Glutamatergic neuron (in vitro differentiated cells): Measurements from ENCODE around the gene BICDL2. TPM values are rescaled to one million over a fixed set of nuclear protein-coding genes. Genes with fewer than 3 reads are reported as not detected.
A peak's percentile ranks its signal among the peaks of the same experiment; 100 is the strongest.

Experiments used
- DNase-seq: peaks from one replicate; pipeline ENCODE4 v3.0.0; 2022
- H3K27ac Mint-ChIP-seq: one replicate; pipeline ENCODE4 v1.8.0; 2020; ENCODE audit warnings: mild to moderate bottlenecking, mixed read lengths, inconsistent platforms; ENCODE audit not compliant: unreplicated experiment
- H3K27me3 Mint-ChIP-seq: one replicate; pipeline ENCODE4 v1.8.0; 2020; ENCODE audit warnings: mild to moderate bottlenecking, moderate library complexity, mixed read lengths, inconsistent platforms; ENCODE audit not compliant: unreplicated experiment
- H3K36me3 Mint-ChIP-seq: one replicate; pipeline ENCODE4 v1.8.0; 2020; ENCODE audit warnings: mild to moderate bottlenecking, mixed read lengths, inconsistent platforms; ENCODE audit not compliant: unreplicated experiment
- H3K4me1 Mint-ChIP-seq: one replicate; pipeline ENCODE4 v1.8.0; 2020; ENCODE audit warnings: mild to moderate bottlenecking, low read depth, mixed read lengths, inconsistent platforms; ENCODE audit not compliant: unreplicated experiment
- H3K4me3 Mint-ChIP-seq: one replicate; pipeline ENCODE4 v1.8.0; 2020; ENCODE audit warnings: mild to moderate bottlenecking, mixed read lengths, inconsistent platforms; ENCODE audit not compliant: unreplicated experiment
- H3K9me3 Mint-ChIP-seq: one replicate; pipeline ENCODE4 v1.8.0; 2020; ENCODE audit warnings: mild to moderate bottlenecking, moderate library complexity, mixed read lengths, inconsistent platforms; ENCODE audit not compliant: unreplicated experiment
- CTCF ChIP-seq: fragments of 200-600 bp; sonication (generic); IDR thresholded peaks from one replicate; pipeline ENCODE4 v1.5.0; 2021; ENCODE audit not compliant: partially characterized antibody, unreplicated experiment
- total RNA-seq: library from RNA; stranded (reverse); fragmentation: NEBNext Ultra II Directional; extraction: Animal tissue kit (Norgen Biotek cat#: 25700); gene quantifications from one replicate; pipeline ENCODE4 v1.2.1, GENCODE V29; 2021; ENCODE audit not compliant: unreplicated experiment

BICDL2 gene
- total RNA-seq, 1 donor from 2014 or later: not detected

DNA sequence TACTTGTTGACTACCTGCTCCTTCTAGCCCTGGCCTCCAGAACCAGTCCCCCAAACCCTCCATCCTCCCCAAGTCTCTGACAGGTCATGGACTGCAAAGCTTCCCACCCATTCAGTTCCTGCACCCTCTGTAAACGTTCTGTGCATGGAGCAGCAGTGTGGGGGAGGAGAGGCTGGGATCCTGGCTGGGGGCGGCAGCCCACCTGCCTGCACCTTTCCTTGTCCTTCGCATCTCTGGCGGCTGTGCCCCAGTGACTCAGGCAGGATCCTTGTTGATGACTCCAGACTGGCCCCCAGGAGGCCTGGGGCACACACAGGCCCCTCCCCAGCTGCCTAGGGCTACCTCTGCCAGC, 54.9 kb downstream of the BICDL2 start:
- H3K4me1 Mint-ChIP-seq: peaks cover 5% of the 10 kb centered on the region
- no peaks in the 10 kb centered on the region for H3K36me3 Mint-ChIP-seq
- H3K4me3 Mint-ChIP-seq: peak overlapping the region; percentile 68
- DNase-seq: no peak
- TF ChIP-seq CTCF: no peak
- H3K27ac Mint-ChIP-seq: peak overlapping the region; percentile 54
- peaks cover 6% of the 10 kb centered on the region for H3K27me3 Mint-ChIP-seq
- peaks cover 3% of the 10 kb centered on the region for H3K9me3 Mint-ChIP-seq

DNA sequence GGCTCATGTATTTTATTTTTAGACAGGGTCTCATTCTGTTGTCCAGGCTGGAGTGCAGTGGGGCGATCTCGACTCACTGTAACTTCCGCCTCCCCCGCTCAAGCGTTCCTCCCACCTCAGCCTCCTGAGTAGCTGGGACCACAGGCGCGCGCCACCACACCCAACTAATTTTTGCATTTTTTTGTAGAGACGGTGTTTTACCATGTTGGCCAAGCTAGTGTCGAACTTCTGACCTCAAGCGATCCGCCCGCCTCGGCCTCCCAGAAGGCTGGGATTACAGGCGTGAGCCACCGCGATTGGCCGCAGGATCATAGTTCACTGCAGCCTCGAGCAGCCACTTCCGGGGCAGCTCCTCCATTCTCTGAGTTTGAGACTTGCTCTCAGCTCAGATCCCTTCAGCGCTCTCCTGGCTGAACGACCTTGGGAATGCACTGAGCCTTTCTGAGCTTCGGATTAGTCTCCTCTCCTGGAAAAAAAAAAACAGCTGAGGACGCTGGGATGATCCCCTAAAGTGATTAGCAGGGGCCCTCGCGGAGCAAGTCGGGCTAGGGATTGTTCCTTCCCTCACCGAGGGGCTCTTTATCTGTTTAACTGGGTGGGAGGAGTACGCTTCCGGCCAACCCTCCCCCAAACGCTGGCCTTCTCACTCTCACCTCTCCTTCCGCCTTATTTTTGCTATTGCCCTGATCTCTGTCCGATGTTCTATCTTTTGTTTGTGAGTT, 55.4 kb downstream of the BICDL2 start:
- no peaks in the 10 kb centered on the region for H3K36me3 Mint-ChIP-seq
- TF ChIP-seq CTCF: no peak
- peaks cover 5% of the 10 kb centered on the region for H3K27me3 Mint-ChIP-seq
- DNase-seq: no peak
- H3K4me1 Mint-ChIP-seq: peaks cover 5% of the 10 kb centered on the region
- H3K4me3 Mint-ChIP-seq: peak overlapping the region; percentile 68
- H3K27ac Mint-ChIP-seq: peak overlapping the region; percentile 59
- H3K9me3 Mint-ChIP-seq: peaks cover 3% of the 10 kb centered on the region

- H3K36me3 Mint-ChIP-seq: no peaks in the 10 kb centered on the region
- H3K4me1 Mint-ChIP-seq: peaks cover 5% of the 10 kb centered on the region
- peaks cover 5% of the 10 kb centered on the region for H3K27me3 Mint-ChIP-seq
- DNase-seq: peak; percentile 93
- H3K9me3 Mint-ChIP-seq: peaks cover 3% of the 10 kb centered on the region
- peak within 1 kb of the TSS; percentile 59 for H3K27ac Mint-ChIP-seq
- TF ChIP-seq CTCF: no peak
- H3K4me3 Mint-ChIP-seq: peak within 1 kb of the TSS; percentile 68
Observed at GRCh38 chr16:2980227-2981176, 56.2 kb downstream of the BICDL2 start, which contains the start of gene PKMYT1. PKMYT1 (minus strand) TSS chr16:2980446; CDS start chr16:2979657, 789 bp downstream.

DNA sequence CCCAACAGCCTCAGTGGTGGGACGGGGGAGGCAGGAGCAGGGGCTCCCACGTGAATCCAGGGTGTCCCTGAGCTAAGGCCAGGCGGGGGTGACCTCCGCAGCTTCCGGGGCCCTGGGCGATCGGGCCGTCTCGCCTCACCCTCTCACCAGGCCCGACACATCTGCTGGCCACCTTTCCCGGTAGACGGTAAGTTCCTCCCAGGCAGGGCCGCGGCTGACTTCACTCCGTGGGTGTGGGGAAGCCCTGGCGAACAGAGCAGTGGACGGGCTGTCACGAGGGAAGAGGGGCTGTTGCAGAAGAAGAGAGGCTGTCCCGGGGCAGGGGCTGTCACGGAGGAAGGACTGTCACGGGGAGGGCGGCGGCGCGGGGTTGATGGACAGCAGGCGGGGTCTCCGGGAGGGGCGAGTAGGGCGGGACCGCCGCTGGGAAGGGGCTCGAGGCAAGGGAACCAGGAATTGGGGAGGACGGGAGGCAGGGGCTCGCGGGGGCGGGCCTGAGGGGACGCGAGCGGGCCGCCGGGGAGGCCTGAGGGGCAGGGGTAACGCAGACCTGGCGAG, 57.0 kb downstream of the BICDL2 start:
- TF ChIP-seq CTCF: no peak
- peaks cover 3% of the 10 kb centered on the region for H3K27me3 Mint-ChIP-seq
- DNase-seq: no peak
- H3K4me1 Mint-ChIP-seq: peaks cover 5% of the 10 kb centered on the region
- H3K4me3 Mint-ChIP-seq: peak overlapping the region; percentile 65
- peaks cover 3% of the 10 kb centered on the region for H3K9me3 Mint-ChIP-seq
- no peak overlapping the region for H3K27ac Mint-ChIP-seq
- no peaks in the 10 kb centered on the region for H3K36me3 Mint-ChIP-seq

Other genes starting within 250 kb of the BICDL2 start
- gene PRSS33, start 249.4 kb downstream of the BICDL2 start, total RNA-seq: 0.39 TPM
- gene PRSS41, start 238.5 kb downstream of the BICDL2 start, total RNA-seq: not detected
- gene PRSS21, start 219.7 kb downstream of the BICDL2 start, total RNA-seq: not detected
- gene ZG16B, start 206.6 kb downstream of the BICDL2 start, total RNA-seq: not detected
- gene PRSS22, start 178.8 kb downstream of the BICDL2 start, total RNA-seq: not detected
- 30.5 TPM for gene FLYWCH2, start 153.7 kb downstream of the BICDL2 start, total RNA-seq
- gene FLYWCH1, start 125.0 kb downstream of the BICDL2 start, total RNA-seq: 77.1 TPM
- gene KREMEN2, start 72.7 kb downstream of the BICDL2 start, total RNA-seq: 12.8 TPM
- 69.1 TPM for gene PAQR4, start 67.6 kb downstream of the BICDL2 start, total RNA-seq
- 8.5 TPM for gene PKMYT1, start 56.5 kb downstream of the BICDL2 start, total RNA-seq
- 0.39 TPM for gene CLDN9, start 24.0 kb downstream of the BICDL2 start, total RNA-seq
- 31.1 TPM for gene CLDN6, start 18.8 kb downstream of the BICDL2 start, total RNA-seq
- gene TNFRSF12A, start 16.6 kb downstream of the BICDL2 start, total RNA-seq: 4.2 TPM
- gene HCFC1R1, start 13.0 kb downstream of the BICDL2 start, total RNA-seq: 117 TPM
- gene THOC6, start 12.9 kb downstream of the BICDL2 start, total RNA-seq: 30.2 TPM
- gene MMP25, start 9.6 kb upstream of the BICDL2 start, total RNA-seq: not detected
- 1.3 TPM for gene IL32, start 28.7 kb upstream of the BICDL2 start, total RNA-seq
- gene ZSCAN10, start 62.4 kb upstream of the BICDL2 start, total RNA-seq: 0.74 TPM
- gene ZNF205, start 75.6 kb upstream of the BICDL2 start, total RNA-seq: 31.6 TPM
- gene ZNF213, start 98.1 kb upstream of the BICDL2 start, total RNA-seq: 18.7 TPM
- not detected for gene OR1F1, start 151.3 kb upstream of the BICDL2 start, total RNA-seq
- 12.2 TPM for gene ZNF200, start 198.2 kb upstream of the BICDL2 start, total RNA-seq
- gene MEFV, start 219.7 kb upstream of the BICDL2 start, total RNA-seq: not detected
- 33.1 TPM for gene ZNF263, start 246.5 kb upstream of the BICDL2 start, total RNA-seq